Measurements from ENCODE around the gene KRTAP10-12. TPM values are rescaled to one million over a fixed set of nuclear protein-coding genes. Genes with fewer than 3 reads are reported as not detected.

The KRTAP10-12 gene
- polyA plus RNA-seq, 1 donor, result not detected

- no peak for DNase-seq
Observed at GRCh38 chr21:44712203-44713028, 15.4 kb downstream of the KRTAP10-12 start.

GRCh38 chr21:44713130-44713529 is 16.2 kb downstream of the KRTAP10-12 start:
- DNase-seq, result no peak

GRCh38 chr21:44713846-44714245 is 16.9 kb downstream of the KRTAP10-12 start:
- DNase-seq, result no peak

- DNase-seq, result no peak
Observed at GRCh38 chr21:44714905-44715304, 17.9 kb downstream of the KRTAP10-12 start.

GRCh38 chr21:44716984-44717383 is 20.0 kb downstream of the KRTAP10-12 start:
- no peak for DNase-seq

GRCh38 chr21:44718093-44718492 is 21.1 kb downstream of the KRTAP10-12 start:
- no peak for DNase-seq

- DNase-seq, result no peak
Observed at GRCh38 chr21:44718571-44718970, 21.6 kb downstream of the KRTAP10-12 start.

- no peak for DNase-seq
Observed at GRCh38 chr21:44720170-44720569, 23.2 kb downstream of the KRTAP10-12 start.

GRCh38 chr21:44722731-44723130 is 25.8 kb downstream of the KRTAP10-12 start:
- DNase-seq, result no peak

- DNase-seq, result no peak
Observed at GRCh38 chr21:44723177-44724131, 26.5 kb downstream of the KRTAP10-12 start.

GRCh38 chr21:44724196-44724595 is 27.2 kb downstream of the KRTAP10-12 start:
- DNase-seq, result no peak

- no peak for DNase-seq
Observed at GRCh38 chr21:44724926-44725325, 28.0 kb downstream of the KRTAP10-12 start.

GRCh38 chr21:44726826-44727225 is 29.9 kb downstream of the KRTAP10-12 start:
- no peak for DNase-seq

- no peak for DNase-seq
Observed at GRCh38 chr21:44727321-44727720, 30.3 kb downstream of the KRTAP10-12 start.

- DNase-seq, result no peak
Observed at GRCh38 chr21:44727757-44728156, 30.8 kb downstream of the KRTAP10-12 start.

- DNase-seq, result no peak
Observed at GRCh38 chr21:44728716-44729115, 31.7 kb downstream of the KRTAP10-12 start.

- DNase-seq, result no peak
Observed at GRCh38 chr21:44729336-44730027, 32.5 kb downstream of the KRTAP10-12 start.

- DNase-seq, result no peak
Observed at GRCh38 chr21:44730028-44730395, 33.0 kb downstream of the KRTAP10-12 start.

- DNase-seq, result no peak
Observed at GRCh38 chr21:44730951-44731579, 34.1 kb downstream of the KRTAP10-12 start.

GRCh38 chr21:44732263-44732662 is 35.3 kb downstream of the KRTAP10-12 start:
- DNase-seq, result no peak

- DNase-seq, result no peak
Observed at GRCh38 chr21:44732956-44733355, 36.0 kb downstream of the KRTAP10-12 start.

- DNase-seq, result no peak
Observed at GRCh38 chr21:44734026-44734745, 37.2 kb downstream of the KRTAP10-12 start.
